SK-N-SH (cell line): Measurements from ENCODE around the gene DMRT1. TPM values are rescaled to one million over a fixed set of nuclear protein-coding genes. Genes with fewer than 3 reads are reported as not detected.
"Not testable (repeated sequence)": the region's sequence is repeated elsewhere in the genome, so short reads cannot be mapped to it uniquely, and the experiment has no call there.

Experiments
- CTCF ChIA-PET: fragments of 300-600, 350-600 bp; formaldehyde crosslinking; extraction: SDS; loops from one replicate; lab custom pipeline; 2021; lab: Yijun Ruan, JAX
- POLR2A ChIA-PET: fragments of 350-600 bp; sonication (Branson Sonifier 250); formaldehyde crosslinking; extraction: SDS; loops from one replicate; lab custom pipeline; 2020; ENCODE audit warnings: antibody characterized with exemption, inconsistent platforms; lab: Yijun Ruan, JAX
- DNase-seq: peaks from one replicate; pipeline ENCODE4 v3.0.0; 2012
- H2AFZ ChIP-seq: fragments of 200-600 bp; sonication (generic); 2 replicates; pipeline ENCODE4 v1.8.1; 2016; ENCODE audit warnings: antibody characterized with exemption, mild to moderate bottlenecking, low read depth
- H3F3A ChIP-seq: fragments of 200-600 bp; sonication (generic); replicated peaks from 2 replicates; pipeline ENCODE3; 2016; ENCODE audit warnings: antibody characterized with exemption, mild to moderate bottlenecking; ENCODE audit not compliant: insufficient read depth
- H3K27ac ChIP-seq, 2 experiments: fragments of 200-500 bp in 1 of 2; fragments of 200-600 bp in 1 of 2; sonication (Bioruptor generic) in 1 of 2; sonication (generic), shearing (Covaris generic) in 1 of 2; 2 replicates each; pipeline versions ENCODE4 v1.5.1 to v1.6.1; 2014 to 2016; ENCODE audit warnings: low read depth in 2 of 2, inconsistent platforms in 1 of 2, low read length in 1 of 2, mild to moderate bottlenecking in 1 of 2, mixed read lengths in 1 of 2
- H3K27me3 ChIP-seq: fragments of 200-600 bp; sonication (generic), shearing (Covaris generic); 2 replicates; pipeline ENCODE4 v1.6.1; 2016; ENCODE audit warnings: mixed run types; ENCODE audit not compliant: insufficient read depth
- H3K36me3 ChIP-seq, 2 experiments: fragments of 200-500 bp in 1 of 2; fragments of 200-600 bp in 1 of 2; sonication (Bioruptor generic) in 1 of 2; sonication (generic) in 1 of 2; replicated peaks in 1 of 2; 2 replicates each; pipeline versions ENCODE3 to v1.5.1; 2014 to 2016; ENCODE audit warnings: low read length in 1 of 2, mild to moderate bottlenecking in 1 of 2; ENCODE audit not compliant: insufficient read depth in 2 of 2, control insufficient read depth in 1 of 2
- H3K4me1 ChIP-seq, 2 experiments: fragments of 200-500 bp in 1 of 2; fragments of 200-600 bp in 1 of 2; sonication (Bioruptor generic) in 1 of 2; sonication (generic), shearing (Covaris generic) in 1 of 2; 2 replicates each; pipeline versions ENCODE4 v1.5.1 to v1.6.1; 2014 to 2016; ENCODE audit warnings: low read depth in 1 of 2, low read length in 1 of 2, mixed run types in 1 of 2; ENCODE audit not compliant: insufficient read depth in 2 of 2, control insufficient read depth in 1 of 2
- H3K4me2 ChIP-seq: fragments of 200-600 bp; sonication (generic), shearing (Covaris generic); 2 replicates; pipeline ENCODE4 v1.6.1; 2017; ENCODE audit warnings: mixed run types
- H3K4me3 ChIP-seq, 2 experiments: fragments of 200-500 bp in 1 of 2; fragments of 200-600 bp in 1 of 2; sonication (Bioruptor generic) in 1 of 2; sonication (generic), shearing (Covaris generic) in 1 of 2; 2 replicates each; pipeline versions ENCODE4 v1.5.1 to v1.8.1; 2014 to 2016; ENCODE audit warnings: low read depth in 2 of 2, inconsistent platforms in 1 of 2, low read length in 1 of 2, mild to moderate bottlenecking in 1 of 2, mixed read lengths in 1 of 2, moderate library complexity in 1 of 2
- H3K79me2 ChIP-seq: fragments of 200-600 bp; sonication (generic); 2 replicates; pipeline ENCODE4 v1.8.1; 2017; ENCODE audit warnings: mild to moderate bottlenecking; ENCODE audit not compliant: insufficient read depth
- H3K9ac ChIP-seq: fragments of 200-600 bp; sonication (generic); 2 replicates; pipeline ENCODE4 v1.6.1; 2017; ENCODE audit warnings: mixed run types
- H3K9me2 ChIP-seq: fragments of 200-600 bp; sonication (generic); 2 replicates; pipeline ENCODE4 v1.6.1; 2017; ENCODE audit warnings: mixed run types
- H3K9me3 ChIP-seq: fragments of 200-600 bp; sonication (generic); 2 replicates; pipeline ENCODE4 v1.6.1; 2017; ENCODE audit warnings: mixed run types, mild to moderate bottlenecking, moderate library complexity
- H4K20me1 ChIP-seq: fragments of 200-600 bp; sonication (generic); 2 replicates; pipeline ENCODE4 v1.6.1; 2017; ENCODE audit warnings: mild to moderate bottlenecking, mixed run types; ENCODE audit not compliant: insufficient read depth
- CTCF ChIP-seq: fragments of 200-600 bp; sonication (generic); IDR thresholded peaks from 2 replicates; pipeline ENCODE4 v1.6.1; 2017; ENCODE audit warnings: antibody characterized with exemption, mild to moderate bottlenecking, moderate library complexity
- EP300 ChIP-seq, 2 experiments: IDR thresholded peaks; 2 replicates each; pipeline versions ENCODE4 v1.4.0 to v1.6.1; 2012; ENCODE audit warnings: borderline replicate concordance in 1 of 2, low read depth in 1 of 2, low read length in 1 of 2
- EZH2phosphoT487 ChIP-seq: fragments of 200-600 bp; sonication (generic); IDR thresholded peaks from 2 replicates; pipeline ENCODE4 v1.6.1; 2017; ENCODE audit warnings: low read depth, mixed run types, mild to moderate bottlenecking, antibody characterized with exemption, moderate library complexity, borderline replicate concordance
- FOXJ3 ChIP-seq: sonication (generic); formaldehyde crosslinking; IDR thresholded peaks from 2 replicates; pipeline ENCODE4 v1.5.1; 2020; ENCODE audit warnings: mild to moderate bottlenecking, missing genetic modification reagents
- FOXM1 ChIP-seq: IDR thresholded peaks from 2 replicates; pipeline ENCODE4 v1.4.0; 2012; ENCODE audit warnings: low read depth, mild to moderate bottlenecking
- GABPA ChIP-seq: IDR thresholded peaks from 2 replicates; pipeline ENCODE4 v1.4.0; 2012; ENCODE audit warnings: low read depth, mild to moderate bottlenecking
- MEF2A ChIP-seq: IDR thresholded peaks from 2 replicates; pipeline ENCODE4 v1.4.0; 2012; ENCODE audit warnings: low read depth, borderline replicate concordance
- MXI1 ChIP-seq: IDR thresholded peaks from 2 replicates; pipeline ENCODE4 v1.6.1; 2012; ENCODE audit warnings: mild to moderate bottlenecking, low read depth, low read length, improper control_type of control experiment
- NRF1 ChIP-seq: IDR thresholded peaks from 2 replicates; pipeline ENCODE4 v1.6.1; 2012; ENCODE audit warnings: low read depth, mild to moderate bottlenecking, low read length
- RCOR1 ChIP-seq: fragments of 150-350 bp; IDR thresholded peaks from 2 replicates; pipeline ENCODE4 v1.6.1; 2017; ENCODE audit warnings: antibody characterized with exemption, low read length
- SMC3 ChIP-seq: IDR thresholded peaks from 2 replicates; pipeline ENCODE4 v1.6.1; 2012; ENCODE audit warnings: low read depth, low read length, improper control_type of control experiment
- TAF1 ChIP-seq: IDR thresholded peaks from 2 replicates; pipeline ENCODE4 v1.6.1; 2012; ENCODE audit warnings: low read depth, mild to moderate bottlenecking, low read length, moderate library complexity, borderline replicate concordance
- TCF12 ChIP-seq: IDR thresholded peaks from 2 replicates; pipeline ENCODE4 v1.4.0; 2012
- WGBS: methylation state at CpG from one replicate; pipeline ENCODE4 v1.1.6; 2017; ENCODE audit warnings: low lambda C conversion rate; 5-methylcytosine and 5-hydroxymethylcytosine counted together
- polyA plus RNA-seq, 3 experiments: library from polyadenylated mRNA; depleted of rRNA; stranded (reverse); fragments of >200 nt; gene quantifications; 2 replicates each; pipeline ENCODE4 v1.2.3, GENCODE V29; 2012
- TF ChIP-seq, protein P1 (sequence below): IDR thresholded peaks from 2 replicates; pipeline ENCODE4 v1.4.0; 2012; ENCODE audit warnings: low read depth
- TF ChIP-seq, protein P2 (sequence below): IDR thresholded peaks from 2 replicates; pipeline ENCODE4; 2012

Gene DMRT1
- polyA plus RNA-seq, 1 of the 3 experiments (the other 2 are of a cell fraction): not detected

DNA sequence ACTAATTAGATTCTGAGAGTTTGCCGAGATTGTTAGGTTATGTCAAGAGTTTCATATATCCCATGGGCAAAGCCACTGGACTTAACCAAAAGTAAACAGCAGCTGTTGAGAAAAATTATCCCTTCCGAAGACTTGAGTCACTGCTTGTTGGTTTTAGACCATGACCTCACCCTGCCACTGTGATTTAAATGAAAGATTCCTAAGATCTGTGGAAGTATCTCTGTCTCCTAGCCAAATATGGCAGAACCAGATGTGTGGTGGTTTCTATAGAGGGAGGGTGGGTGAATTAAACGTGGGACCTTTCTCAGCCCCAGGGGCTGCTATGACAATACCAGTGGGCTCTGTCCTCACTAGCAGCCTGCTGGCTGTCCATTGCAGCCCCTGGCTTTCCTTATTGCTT, 154.3 kb downstream of the DMRT1 start:
- 1% methylated on average over 3 of the region's 3 CpGs for WGBS
- no peak overlapping the region for H3K27ac ChIP-seq
- peaks cover 9% of the 10 kb centered on the region for H3F3A ChIP-seq
- no peak overlapping the region for H3K9ac ChIP-seq
- no peak for TF ChIP-seq EP300 (IDR thresholded peaks at IDR 0.05; ENCODE audit: borderline replicate concordance in 1 of 2, low read depth in 1 of 2, low read length in 1 of 2)
- TF ChIP-seq, protein P1, sequence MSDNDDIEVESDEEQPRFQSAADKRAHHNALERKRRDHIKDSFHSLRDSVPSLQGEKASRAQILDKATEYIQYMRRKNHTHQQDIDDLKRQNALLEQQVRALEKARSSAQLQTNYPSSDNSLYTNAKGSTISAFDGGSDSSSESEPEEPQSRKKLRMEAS: no peak
- no peak for TF ChIP-seq SMC3
- TF ChIP-seq FOXJ3 (CRISPR knock-in tag): no peak
- no peak for TF ChIP-seq RCOR1
- TF ChIP-seq, all 33 proteins: peak for 0
- H3K4me1 ChIP-seq: no peaks in the 10 kb centered on the region
- no peaks in the 10 kb centered on the region for H3K79me2 ChIP-seq
- peaks cover 11% of the 10 kb centered on the region; the same call in 1 of the 2 replicates for H3K27me3 ChIP-seq
- no peak overlapping the region for H2AFZ ChIP-seq
- CTCF ChIA-PET: interaction anchor here (1.0 kb wide), 1 partner anchor 106 kb away, joined by 3 read pairs; no protein-coding TSS in a partner anchor
- H3K4me3 ChIP-seq: no peak overlapping the region
- no peak overlapping the region for H3K4me2 ChIP-seq
- POLR2A ChIA-PET: no interaction called here
- H3K9me3 ChIP-seq: no peaks in the 10 kb centered on the region; the same call in 1 of the 2 replicates
- no peaks in the 10 kb centered on the region for H4K20me1 ChIP-seq
- H3K9me2 ChIP-seq: no peaks in the 10 kb centered on the region
- no peaks in the 10 kb centered on the region for H3K36me3 ChIP-seq
- DNase-seq: no peak

DNA sequence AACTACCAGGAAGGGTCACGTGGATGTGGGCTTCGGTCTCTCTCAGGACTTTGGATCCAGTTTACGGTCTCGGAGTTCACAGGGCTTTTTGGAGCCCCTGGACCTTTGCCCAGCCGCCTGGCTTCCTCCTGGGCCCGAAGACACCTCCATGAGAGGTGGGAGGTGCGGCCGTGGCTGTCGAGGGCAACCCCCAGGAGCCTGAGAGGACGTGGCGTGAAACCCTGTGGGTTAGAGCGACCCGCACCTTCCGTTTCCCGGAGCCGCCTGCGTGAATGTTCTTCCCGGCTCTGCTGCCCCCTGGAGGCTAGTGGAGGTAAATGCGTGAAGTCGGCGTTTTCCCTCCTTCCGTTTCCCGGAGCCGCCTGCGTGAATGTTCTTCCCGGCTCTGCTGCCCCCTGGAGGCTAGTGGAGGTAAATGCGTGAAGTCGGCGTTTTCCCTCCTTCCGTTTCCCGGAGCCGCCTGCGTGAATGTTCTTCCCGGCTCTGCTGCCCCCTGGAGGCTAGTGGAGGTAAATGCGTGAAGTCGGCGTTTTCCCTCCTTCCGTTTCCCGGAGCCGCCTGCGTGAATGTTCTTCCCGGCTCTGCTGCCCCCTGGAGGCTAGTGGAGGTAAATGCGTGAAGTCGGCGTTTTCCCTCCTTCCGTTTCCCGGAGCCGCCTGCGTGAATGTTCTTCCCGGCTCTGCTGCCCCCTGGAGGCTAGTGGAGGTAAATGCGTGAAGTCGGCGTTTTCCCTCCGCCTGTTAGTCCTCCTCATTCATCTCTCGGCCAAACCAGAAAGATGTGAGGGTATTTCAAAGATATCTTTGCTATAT, 157.0 kb downstream of the DMRT1 start:
- H2AFZ ChIP-seq, DNase-seq, H4K20me1 ChIP-seq, H3K4me1 ChIP-seq, H3K27ac ChIP-seq, H3K4me2 ChIP-seq, CTCF ChIA-PET, H3K9me2 ChIP-seq, H3K9ac ChIP-seq, H3K4me3 ChIP-seq, H3K27me3 ChIP-seq, POLR2A ChIA-PET, H3K79me2 ChIP-seq, H3K9me3 ChIP-seq, H3K36me3 ChIP-seq, H3F3A ChIP-seq: not testable (repeated sequence)
- WGBS: 69% methylated on average over 23 of the region's 55 CpGs

DNA sequence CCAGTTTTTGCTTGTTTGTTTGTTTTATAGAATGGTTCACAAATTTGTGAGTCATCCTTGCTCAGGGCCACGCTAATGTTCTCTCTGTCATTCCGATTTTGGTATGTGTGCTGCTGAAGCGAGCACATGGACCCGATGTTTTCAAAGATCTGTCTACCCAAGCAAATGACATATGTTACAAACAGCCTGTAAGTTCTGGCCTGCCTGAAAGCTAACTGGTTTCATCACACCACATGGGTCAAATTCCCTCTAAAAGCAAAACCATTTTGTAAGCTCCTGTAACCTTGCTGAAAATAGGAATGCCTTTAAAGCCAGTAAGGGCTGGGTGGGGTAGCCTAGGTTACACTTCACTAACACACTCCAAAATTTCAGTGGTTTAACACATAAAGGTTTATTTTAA, 160.3 kb downstream of the DMRT1 start:
- H3K36me3 ChIP-seq: no peaks in the 10 kb centered on the region
- H3K79me2 ChIP-seq: no peaks in the 10 kb centered on the region
- H4K20me1 ChIP-seq: no peaks in the 10 kb centered on the region
- no peaks in the 10 kb centered on the region; the same call in 1 of the 2 replicates for H3K9me3 ChIP-seq
- peaks cover 9% of the 10 kb centered on the region for H3F3A ChIP-seq
- H3K4me1 ChIP-seq: no peaks in the 10 kb centered on the region
- no peaks in the 10 kb centered on the region for H3K9me2 ChIP-seq
- no peak overlapping the region for H3K4me3 ChIP-seq
- H2AFZ ChIP-seq: no peak overlapping the region
- ChIA-PET POLR2A (no interaction called here), CTCF (no interaction called here)
- no peak for DNase-seq
- WGBS: 2% methylated on average over 4 of the region's 4 CpGs
- H3K27me3 ChIP-seq: peaks cover 11% of the 10 kb centered on the region; the same call in 1 of the 2 replicates
- no peak overlapping the region for H3K27ac ChIP-seq
- TF ChIP-seq EZH2phosphoT487 (no peak), MEF2A (no peak), FOXM1 (no peak), MXI1 (no peak), NRF1 (no peak), SMC3 (no peak), TAF1 (no peak), CTCF (no peak), EP300 (IDR thresholded peaks at IDR 0.05; ENCODE audit: borderline replicate concordance in 1 of 2, low read depth in 1 of 2, low read length in 1 of 2) (no peak), TCF12 (no peak), GABPA (no peak)
- TF ChIP-seq, protein P2, sequence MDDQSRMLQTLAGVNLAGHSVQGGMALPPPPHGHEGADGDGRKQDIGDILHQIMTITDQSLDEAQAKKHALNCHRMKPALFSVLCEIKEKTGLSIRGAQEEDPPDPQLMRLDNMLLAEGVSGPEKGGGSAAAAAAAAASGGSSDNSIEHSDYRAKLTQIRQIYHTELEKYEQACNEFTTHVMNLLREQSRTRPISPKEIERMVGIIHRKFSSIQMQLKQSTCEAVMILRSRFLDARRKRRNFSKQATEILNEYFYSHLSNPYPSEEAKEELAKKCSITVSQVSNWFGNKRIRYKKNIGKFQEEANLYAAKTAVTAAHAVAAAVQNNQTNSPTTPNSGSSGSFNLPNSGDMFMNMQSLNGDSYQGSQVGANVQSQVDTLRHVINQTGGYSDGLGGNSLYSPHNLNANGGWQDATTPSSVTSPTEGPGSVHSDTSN: no peak
- H3K9ac ChIP-seq: no peak overlapping the region
- H3K4me2 ChIP-seq: no peak overlapping the region
